SK-N-SH (cell line): Measurements from ENCODE around the gene CDK5RAP1. TPM values are rescaled to one million over a fixed set of nuclear protein-coding genes. Genes with fewer than 3 reads are reported as not detected.

Experiments
- CTCF ChIA-PET: fragments of 300-600, 350-600 bp; formaldehyde crosslinking; extraction: SDS; loops from one replicate; lab custom pipeline; 2021; lab: Yijun Ruan, JAX
- POLR2A ChIA-PET: fragments of 350-600 bp; sonication (Branson Sonifier 250); formaldehyde crosslinking; extraction: SDS; loops from one replicate; lab custom pipeline; 2020; ENCODE audit warnings: antibody characterized with exemption, inconsistent platforms; lab: Yijun Ruan, JAX
- DNase-seq: peaks from one replicate; pipeline ENCODE4 v3.0.0; 2012
- H2AFZ ChIP-seq: fragments of 200-600 bp; sonication (generic); 2 replicates; pipeline ENCODE4 v1.8.1; 2016; ENCODE audit warnings: antibody characterized with exemption, mild to moderate bottlenecking, low read depth
- H3F3A ChIP-seq: fragments of 200-600 bp; sonication (generic); replicated peaks from 2 replicates; pipeline ENCODE3; 2016; ENCODE audit warnings: antibody characterized with exemption, mild to moderate bottlenecking; ENCODE audit not compliant: insufficient read depth
- H3K27ac ChIP-seq, 2 experiments: fragments of 200-500 bp in 1 of 2; fragments of 200-600 bp in 1 of 2; sonication (Bioruptor generic) in 1 of 2; sonication (generic), shearing (Covaris generic) in 1 of 2; 2 replicates each; pipeline versions ENCODE4 v1.5.1 to v1.6.1; 2014 to 2016; ENCODE audit warnings: low read depth in 2 of 2, inconsistent platforms in 1 of 2, low read length in 1 of 2, mild to moderate bottlenecking in 1 of 2, mixed read lengths in 1 of 2
- H3K27me3 ChIP-seq: fragments of 200-600 bp; sonication (generic), shearing (Covaris generic); 2 replicates; pipeline ENCODE4 v1.6.1; 2016; ENCODE audit warnings: mixed run types; ENCODE audit not compliant: insufficient read depth
- H3K36me3 ChIP-seq, 2 experiments: fragments of 200-500 bp in 1 of 2; fragments of 200-600 bp in 1 of 2; sonication (Bioruptor generic) in 1 of 2; sonication (generic) in 1 of 2; replicated peaks in 1 of 2; 2 replicates each; pipeline versions ENCODE3 to v1.5.1; 2014 to 2016; ENCODE audit warnings: low read length in 1 of 2, mild to moderate bottlenecking in 1 of 2; ENCODE audit not compliant: insufficient read depth in 2 of 2, control insufficient read depth in 1 of 2
- H3K4me1 ChIP-seq, 2 experiments: fragments of 200-500 bp in 1 of 2; fragments of 200-600 bp in 1 of 2; sonication (Bioruptor generic) in 1 of 2; sonication (generic), shearing (Covaris generic) in 1 of 2; 2 replicates each; pipeline versions ENCODE4 v1.5.1 to v1.6.1; 2014 to 2016; ENCODE audit warnings: low read depth in 1 of 2, low read length in 1 of 2, mixed run types in 1 of 2; ENCODE audit not compliant: insufficient read depth in 2 of 2, control insufficient read depth in 1 of 2
- H3K4me2 ChIP-seq: fragments of 200-600 bp; sonication (generic), shearing (Covaris generic); 2 replicates; pipeline ENCODE4 v1.6.1; 2017; ENCODE audit warnings: mixed run types
- H3K4me3 ChIP-seq, 2 experiments: fragments of 200-500 bp in 1 of 2; fragments of 200-600 bp in 1 of 2; sonication (Bioruptor generic) in 1 of 2; sonication (generic), shearing (Covaris generic) in 1 of 2; 2 replicates each; pipeline versions ENCODE4 v1.5.1 to v1.8.1; 2014 to 2016; ENCODE audit warnings: low read depth in 2 of 2, inconsistent platforms in 1 of 2, low read length in 1 of 2, mild to moderate bottlenecking in 1 of 2, mixed read lengths in 1 of 2, moderate library complexity in 1 of 2
- H3K79me2 ChIP-seq: fragments of 200-600 bp; sonication (generic); 2 replicates; pipeline ENCODE4 v1.8.1; 2017; ENCODE audit warnings: mild to moderate bottlenecking; ENCODE audit not compliant: insufficient read depth
- H3K9ac ChIP-seq: fragments of 200-600 bp; sonication (generic); 2 replicates; pipeline ENCODE4 v1.6.1; 2017; ENCODE audit warnings: mixed run types
- H3K9me2 ChIP-seq: fragments of 200-600 bp; sonication (generic); 2 replicates; pipeline ENCODE4 v1.6.1; 2017; ENCODE audit warnings: mixed run types
- H3K9me3 ChIP-seq: fragments of 200-600 bp; sonication (generic); 2 replicates; pipeline ENCODE4 v1.6.1; 2017; ENCODE audit warnings: mixed run types, mild to moderate bottlenecking, moderate library complexity
- H4K20me1 ChIP-seq: fragments of 200-600 bp; sonication (generic); 2 replicates; pipeline ENCODE4 v1.6.1; 2017; ENCODE audit warnings: mild to moderate bottlenecking, mixed run types; ENCODE audit not compliant: insufficient read depth
- EP300 ChIP-seq, 2 experiments: IDR thresholded peaks; 2 replicates each; pipeline versions ENCODE4 v1.4.0 to v1.6.1; 2012; ENCODE audit warnings: borderline replicate concordance in 1 of 2, low read depth in 1 of 2, low read length in 1 of 2
- FOXJ3 ChIP-seq: sonication (generic); formaldehyde crosslinking; IDR thresholded peaks from 2 replicates; pipeline ENCODE4 v1.5.1; 2020; ENCODE audit warnings: mild to moderate bottlenecking, missing genetic modification reagents
- FOXM1 ChIP-seq: IDR thresholded peaks from 2 replicates; pipeline ENCODE4 v1.4.0; 2012; ENCODE audit warnings: low read depth, mild to moderate bottlenecking
- GATA2 ChIP-seq: sonication (generic); formaldehyde crosslinking; IDR thresholded peaks from 2 replicates; pipeline ENCODE4 v1.5.0; 2020; ENCODE audit warnings: mild to moderate bottlenecking, missing genetic modification reagents
- JUND ChIP-seq: IDR thresholded peaks from 2 replicates; pipeline ENCODE4 v1.4.0; 2012
- NFIC ChIP-seq: IDR thresholded peaks from 2 replicates; pipeline ENCODE4 v1.4.0; 2012; ENCODE audit warnings: borderline replicate concordance
- RCOR1 ChIP-seq: fragments of 150-350 bp; IDR thresholded peaks from 2 replicates; pipeline ENCODE4 v1.6.1; 2017; ENCODE audit warnings: antibody characterized with exemption, low read length
- RXRA ChIP-seq: IDR thresholded peaks from 2 replicates; pipeline ENCODE4 v1.4.0; 2012; ENCODE audit warnings: low read depth, mild to moderate bottlenecking, borderline replicate concordance
- SIN3A ChIP-seq: IDR thresholded peaks from 2 replicates; pipeline ENCODE4 v1.6.1; 2012; ENCODE audit warnings: low read depth, mild to moderate bottlenecking, low read length, moderate library complexity, borderline replicate concordance
- SMC3 ChIP-seq: IDR thresholded peaks from 2 replicates; pipeline ENCODE4 v1.6.1; 2012; ENCODE audit warnings: low read depth, low read length, improper control_type of control experiment
- TEAD4 ChIP-seq: IDR thresholded peaks from 2 replicates; pipeline ENCODE4 v1.4.0; 2012; ENCODE audit warnings: mild to moderate bottlenecking, borderline replicate concordance; ENCODE audit not compliant: insufficient read depth
- WGBS: methylation state at CpG from one replicate; pipeline ENCODE4 v1.1.6; 2017; ENCODE audit warnings: low lambda C conversion rate; 5-methylcytosine and 5-hydroxymethylcytosine counted together
- polyA plus RNA-seq, 3 experiments: library from polyadenylated mRNA; depleted of rRNA; stranded (reverse); fragments of >200 nt; gene quantifications; 2 replicates each; pipeline ENCODE4 v1.2.3, GENCODE V29; 2012
- TF ChIP-seq, protein P1 (sequence below): fragments of 150-350 bp; IDR thresholded peaks from 2 replicates; pipeline ENCODE4 v1.6.1; 2016; ENCODE audit warnings: mild to moderate bottlenecking, low read depth, low read length
- TF ChIP-seq, protein P2 (sequence below): IDR thresholded peaks from 2 replicates; pipeline ENCODE4 v1.4.0; 2012; ENCODE audit warnings: low read depth, borderline replicate concordance
- TF ChIP-seq, protein P3 (sequence below): IDR thresholded peaks from 2 replicates; pipeline ENCODE4 v1.6.1; 2012; ENCODE audit warnings: mild to moderate bottlenecking, low read depth, low read length, moderate library complexity
- TF ChIP-seq, protein P4 (sequence below): IDR thresholded peaks from 2 replicates; pipeline ENCODE4 v1.4.0; 2012; ENCODE audit warnings: low read depth
- TF ChIP-seq, protein P5 (sequence below): fragments of 200-600 bp; sonication (generic); IDR thresholded peaks from 2 replicates; pipeline ENCODE4 v1.6.1; 2017; ENCODE audit warnings: antibody characterized with exemption, mild to moderate bottlenecking, moderate library complexity

Gene CDK5RAP1
- polyA plus RNA-seq, 1 of the 3 experiments (the other 2 are of a cell fraction): 30.5 TPM

DNA sequence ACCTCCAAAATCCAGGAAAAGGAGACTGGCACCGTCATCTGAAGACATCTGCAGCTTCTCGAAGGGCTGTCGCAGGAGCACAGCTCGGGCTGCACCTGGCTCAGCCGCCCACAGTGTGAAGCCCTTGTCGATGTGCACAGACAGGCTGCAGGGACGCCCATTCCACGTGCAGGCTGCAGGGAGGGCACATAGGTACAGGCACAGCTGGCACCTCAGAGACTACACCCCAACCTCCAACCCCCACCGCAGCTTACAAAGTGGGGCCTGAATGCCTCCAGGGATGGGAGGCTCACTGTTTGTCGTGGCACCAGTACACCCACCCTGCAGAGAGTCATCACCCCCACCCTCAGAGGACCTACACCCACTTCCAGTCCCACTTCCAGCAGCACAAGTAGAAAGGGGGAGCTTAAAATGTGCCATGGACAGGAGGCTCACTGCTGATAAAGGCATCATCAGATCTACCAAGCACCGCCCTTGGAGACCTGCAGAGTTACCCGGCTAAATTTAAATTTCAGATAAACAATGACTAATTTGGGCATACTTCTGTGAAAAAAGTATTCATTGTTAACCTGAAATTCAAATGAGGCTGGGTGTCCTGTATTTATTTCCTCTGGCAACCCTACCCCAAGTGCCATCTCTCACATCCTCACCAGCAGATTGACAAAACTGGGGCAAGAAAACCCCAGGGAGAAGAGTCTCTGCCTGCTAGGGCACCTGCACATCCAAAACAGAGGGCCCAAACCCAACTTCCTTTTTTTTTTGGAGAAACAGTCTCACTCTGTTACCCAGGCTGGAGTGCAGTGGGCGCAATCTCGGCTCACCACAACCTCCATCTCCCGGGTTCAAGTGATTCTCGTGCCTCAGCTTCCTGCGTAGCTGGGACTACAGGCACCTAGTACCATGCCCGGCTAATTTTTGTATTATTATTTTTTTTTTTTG lies 7.7 kb upstream of the CDK5RAP1 start (continued):
- TF ChIP-seq NFIC (no peak), FOXJ3 (CRISPR knock-in tag) (no peak), SIN3A (no peak), EP300 (IDR thresholded peaks at IDR 0.05; ENCODE audit: borderline replicate concordance in 1 of 2, low read depth in 1 of 2, low read length in 1 of 2) (no peak), SMC3 (no peak)
- TF ChIP-seq, protein P1, sequence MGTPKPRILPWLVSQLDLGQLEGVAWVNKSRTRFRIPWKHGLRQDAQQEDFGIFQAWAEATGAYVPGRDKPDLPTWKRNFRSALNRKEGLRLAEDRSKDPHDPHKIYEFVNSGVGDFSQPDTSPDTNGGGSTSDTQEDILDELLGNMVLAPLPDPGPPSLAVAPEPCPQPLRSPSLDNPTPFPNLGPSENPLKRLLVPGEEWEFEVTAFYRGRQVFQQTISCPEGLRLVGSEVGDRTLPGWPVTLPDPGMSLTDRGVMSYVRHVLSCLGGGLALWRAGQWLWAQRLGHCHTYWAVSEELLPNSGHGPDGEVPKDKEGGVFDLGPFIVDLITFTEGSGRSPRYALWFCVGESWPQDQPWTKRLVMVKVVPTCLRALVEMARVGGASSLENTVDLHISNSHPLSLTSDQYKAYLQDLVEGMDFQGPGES: no peak

DNA sequence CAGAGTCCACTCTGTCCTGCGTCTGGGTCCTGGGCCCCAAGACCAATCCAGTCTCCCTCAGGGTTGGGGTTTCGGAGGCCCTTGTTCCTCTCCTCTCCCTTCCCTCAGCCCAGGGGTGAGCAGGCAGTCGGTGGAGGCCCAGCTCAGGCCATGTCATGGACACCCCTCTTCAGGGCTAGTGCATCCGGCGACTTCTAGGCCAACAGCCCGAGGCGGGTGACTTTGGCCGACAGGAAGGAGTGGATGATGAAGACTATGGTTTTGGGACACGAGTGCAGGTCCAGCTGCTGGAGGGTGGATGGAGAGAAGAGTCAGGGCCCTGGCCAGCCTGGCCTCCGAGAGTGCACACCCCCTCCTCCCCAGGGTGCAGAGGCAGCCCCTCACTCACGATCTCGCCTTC lies 7.0 kb upstream of the CDK5RAP1 start:
- CTCF ChIA-PET: no interaction called here
- TF ChIP-seq RXRA (no peak), NFIC (no peak), JUND (no peak), SMC3 (no peak), SIN3A (no peak), RCOR1 (no peak), GATA2 (CRISPR knock-in tag) (no peak), TEAD4 (no peak), FOXM1 (no peak), EP300 (IDR thresholded peaks at IDR 0.05; ENCODE audit: borderline replicate concordance in 1 of 2, low read depth in 1 of 2, low read length in 1 of 2) (no peak)
- TF ChIP-seq, protein P2, sequence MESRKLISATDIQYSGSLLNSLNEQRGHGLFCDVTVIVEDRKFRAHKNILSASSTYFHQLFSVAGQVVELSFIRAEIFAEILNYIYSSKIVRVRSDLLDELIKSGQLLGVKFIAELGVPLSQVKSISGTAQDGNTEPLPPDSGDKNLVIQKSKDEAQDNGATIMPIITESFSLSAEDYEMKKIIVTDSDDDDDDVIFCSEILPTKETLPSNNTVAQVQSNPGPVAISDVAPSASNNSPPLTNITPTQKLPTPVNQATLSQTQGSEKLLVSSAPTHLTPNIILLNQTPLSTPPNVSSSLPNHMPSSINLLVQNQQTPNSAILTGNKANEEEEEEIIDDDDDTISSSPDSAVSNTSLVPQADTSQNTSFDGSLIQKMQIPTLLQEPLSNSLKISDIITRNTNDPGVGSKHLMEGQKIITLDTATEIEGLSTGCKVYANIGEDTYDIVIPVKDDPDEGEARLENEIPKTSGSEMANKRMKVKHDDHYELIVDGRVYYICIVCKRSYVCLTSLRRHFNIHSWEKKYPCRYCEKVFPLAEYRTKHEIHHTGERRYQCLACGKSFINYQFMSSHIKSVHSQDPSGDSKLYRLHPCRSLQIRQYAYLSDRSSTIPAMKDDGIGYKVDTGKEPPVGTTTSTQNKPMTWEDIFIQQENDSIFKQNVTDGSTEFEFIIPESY: no peak
- TF ChIP-seq, protein P3, sequence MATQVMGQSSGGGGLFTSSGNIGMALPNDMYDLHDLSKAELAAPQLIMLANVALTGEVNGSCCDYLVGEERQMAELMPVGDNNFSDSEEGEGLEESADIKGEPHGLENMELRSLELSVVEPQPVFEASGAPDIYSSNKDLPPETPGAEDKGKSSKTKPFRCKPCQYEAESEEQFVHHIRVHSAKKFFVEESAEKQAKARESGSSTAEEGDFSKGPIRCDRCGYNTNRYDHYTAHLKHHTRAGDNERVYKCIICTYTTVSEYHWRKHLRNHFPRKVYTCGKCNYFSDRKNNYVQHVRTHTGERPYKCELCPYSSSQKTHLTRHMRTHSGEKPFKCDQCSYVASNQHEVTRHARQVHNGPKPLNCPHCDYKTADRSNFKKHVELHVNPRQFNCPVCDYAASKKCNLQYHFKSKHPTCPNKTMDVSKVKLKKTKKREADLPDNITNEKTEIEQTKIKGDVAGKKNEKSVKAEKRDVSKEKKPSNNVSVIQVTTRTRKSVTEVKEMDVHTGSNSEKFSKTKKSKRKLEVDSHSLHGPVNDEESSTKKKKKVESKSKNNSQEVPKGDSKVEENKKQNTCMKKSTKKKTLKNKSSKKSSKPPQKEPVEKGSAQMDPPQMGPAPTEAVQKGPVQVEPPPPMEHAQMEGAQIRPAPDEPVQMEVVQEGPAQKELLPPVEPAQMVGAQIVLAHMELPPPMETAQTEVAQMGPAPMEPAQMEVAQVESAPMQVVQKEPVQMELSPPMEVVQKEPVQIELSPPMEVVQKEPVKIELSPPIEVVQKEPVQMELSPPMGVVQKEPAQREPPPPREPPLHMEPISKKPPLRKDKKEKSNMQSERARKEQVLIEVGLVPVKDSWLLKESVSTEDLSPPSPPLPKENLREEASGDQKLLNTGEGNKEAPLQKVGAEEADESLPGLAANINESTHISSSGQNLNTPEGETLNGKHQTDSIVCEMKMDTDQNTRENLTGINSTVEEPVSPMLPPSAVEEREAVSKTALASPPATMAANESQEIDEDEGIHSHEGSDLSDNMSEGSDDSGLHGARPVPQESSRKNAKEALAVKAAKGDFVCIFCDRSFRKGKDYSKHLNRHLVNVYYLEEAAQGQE: no peak
- TF ChIP-seq, protein P4, sequence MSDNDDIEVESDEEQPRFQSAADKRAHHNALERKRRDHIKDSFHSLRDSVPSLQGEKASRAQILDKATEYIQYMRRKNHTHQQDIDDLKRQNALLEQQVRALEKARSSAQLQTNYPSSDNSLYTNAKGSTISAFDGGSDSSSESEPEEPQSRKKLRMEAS: no peak
- TF ChIP-seq, protein P5, sequence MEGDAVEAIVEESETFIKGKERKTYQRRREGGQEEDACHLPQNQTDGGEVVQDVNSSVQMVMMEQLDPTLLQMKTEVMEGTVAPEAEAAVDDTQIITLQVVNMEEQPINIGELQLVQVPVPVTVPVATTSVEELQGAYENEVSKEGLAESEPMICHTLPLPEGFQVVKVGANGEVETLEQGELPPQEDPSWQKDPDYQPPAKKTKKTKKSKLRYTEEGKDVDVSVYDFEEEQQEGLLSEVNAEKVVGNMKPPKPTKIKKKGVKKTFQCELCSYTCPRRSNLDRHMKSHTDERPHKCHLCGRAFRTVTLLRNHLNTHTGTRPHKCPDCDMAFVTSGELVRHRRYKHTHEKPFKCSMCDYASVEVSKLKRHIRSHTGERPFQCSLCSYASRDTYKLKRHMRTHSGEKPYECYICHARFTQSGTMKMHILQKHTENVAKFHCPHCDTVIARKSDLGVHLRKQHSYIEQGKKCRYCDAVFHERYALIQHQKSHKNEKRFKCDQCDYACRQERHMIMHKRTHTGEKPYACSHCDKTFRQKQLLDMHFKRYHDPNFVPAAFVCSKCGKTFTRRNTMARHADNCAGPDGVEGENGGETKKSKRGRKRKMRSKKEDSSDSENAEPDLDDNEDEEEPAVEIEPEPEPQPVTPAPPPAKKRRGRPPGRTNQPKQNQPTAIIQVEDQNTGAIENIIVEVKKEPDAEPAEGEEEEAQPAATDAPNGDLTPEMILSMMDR: no peak
- WGBS: 86% methylated on average over 3 of the region's 12 CpGs

More for the DNA sequence above, 7.0 kb upstream of the CDK5RAP1 start:
- H3K9me3 ChIP-seq: no peaks in the 10 kb centered on the region
- H3K27me3 ChIP-seq: no peaks in the 10 kb centered on the region
- H2AFZ ChIP-seq: no peak overlapping the region
- peaks cover 4 to 8% of the 10 kb centered on the region in 2 experiments for H3K36me3 ChIP-seq
- no peak overlapping the region for H3K4me3 ChIP-seq
- POLR2A ChIA-PET: no interaction called here
- H3K27ac ChIP-seq: no peak overlapping the region
- peaks cover 0 to 3% of the 10 kb centered on the region in 2 experiments; a peak in 1 of 4 replicates for H3K4me1 ChIP-seq
- H3F3A ChIP-seq: no peaks in the 10 kb centered on the region
- no peaks in the 10 kb centered on the region for H3K79me2 ChIP-seq
- H3K4me2 ChIP-seq: no peak overlapping the region
- H3K9ac ChIP-seq: no peak overlapping the region
- no peak for DNase-seq
- no peaks in the 10 kb centered on the region for H3K9me2 ChIP-seq
- H4K20me1 ChIP-seq: no peaks in the 10 kb centered on the region
